ENCODE data around the gene RNF213.
A peak's percentile ranks its signal among the peaks of the same experiment; 100 is the strongest.
"Not testable (repeated sequence)": the region's sequence is repeated elsewhere in the genome, so short reads cannot be mapped to it uniquely, and the experiment has no call there.

RNF213 gene

DNA sequence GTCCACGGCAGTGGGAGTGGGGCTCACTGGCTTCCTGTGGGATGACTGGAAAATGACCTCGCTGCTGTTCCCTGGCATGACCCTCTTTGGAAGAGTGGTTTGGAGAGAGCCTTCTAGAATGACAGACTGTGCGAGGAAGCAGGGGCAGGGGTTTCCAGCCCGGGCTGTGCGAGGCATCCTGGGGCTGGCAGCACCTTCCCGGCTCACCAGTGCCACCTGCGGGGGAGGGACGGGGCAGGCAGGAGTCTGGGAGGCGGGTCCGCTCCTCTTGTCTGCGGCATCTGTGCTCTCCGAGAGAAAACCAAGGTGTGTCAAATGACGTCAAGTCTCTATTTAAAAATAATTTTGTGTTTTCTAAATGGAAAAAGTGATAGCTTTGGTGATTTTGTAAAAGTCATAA is 7.8 kb upstream of the RNF213 start:
- DNase-seq (ENCODE audit: low read depth) = peak; percentile 83

DNA sequence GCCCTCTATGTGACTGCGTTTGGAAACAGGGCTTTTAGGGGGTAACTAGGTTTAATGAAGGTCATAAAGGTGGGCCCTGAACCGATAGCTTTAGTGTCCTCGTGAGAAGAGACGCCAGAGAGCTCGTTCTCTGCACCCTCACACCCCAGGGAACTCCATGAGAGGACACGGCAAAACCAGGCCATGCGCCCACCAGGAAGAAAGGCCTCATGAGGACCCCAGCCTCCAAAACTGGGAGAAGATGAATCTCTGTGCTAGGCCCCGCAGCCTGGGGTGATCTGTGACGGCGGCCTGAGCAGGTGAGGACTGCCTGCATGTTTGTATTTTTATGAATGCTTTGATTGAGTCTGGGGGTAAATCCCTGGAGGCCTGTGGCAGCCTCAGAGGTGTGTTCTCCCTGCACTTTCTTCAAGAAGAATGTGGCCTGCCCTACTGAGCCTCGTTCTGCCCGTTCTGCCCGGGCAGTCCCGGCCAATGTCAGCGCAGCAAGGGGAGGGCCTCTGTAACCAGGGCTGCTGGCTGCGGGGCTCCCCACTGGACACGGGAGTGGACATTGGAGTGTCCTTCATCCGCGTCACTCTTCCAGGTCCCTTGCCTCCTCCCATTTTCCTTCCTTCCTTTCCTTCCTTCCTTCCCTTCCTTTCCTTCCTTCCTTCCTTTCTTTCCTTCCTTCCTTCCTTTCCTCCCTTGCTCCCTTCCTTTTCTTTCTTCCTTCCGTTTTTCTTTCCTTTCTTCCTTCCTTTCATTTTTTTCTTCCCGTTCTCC is 6.8 kb upstream of the RNF213 start:
- no peak for DNase-seq (ENCODE audit: low read depth)

DNA sequence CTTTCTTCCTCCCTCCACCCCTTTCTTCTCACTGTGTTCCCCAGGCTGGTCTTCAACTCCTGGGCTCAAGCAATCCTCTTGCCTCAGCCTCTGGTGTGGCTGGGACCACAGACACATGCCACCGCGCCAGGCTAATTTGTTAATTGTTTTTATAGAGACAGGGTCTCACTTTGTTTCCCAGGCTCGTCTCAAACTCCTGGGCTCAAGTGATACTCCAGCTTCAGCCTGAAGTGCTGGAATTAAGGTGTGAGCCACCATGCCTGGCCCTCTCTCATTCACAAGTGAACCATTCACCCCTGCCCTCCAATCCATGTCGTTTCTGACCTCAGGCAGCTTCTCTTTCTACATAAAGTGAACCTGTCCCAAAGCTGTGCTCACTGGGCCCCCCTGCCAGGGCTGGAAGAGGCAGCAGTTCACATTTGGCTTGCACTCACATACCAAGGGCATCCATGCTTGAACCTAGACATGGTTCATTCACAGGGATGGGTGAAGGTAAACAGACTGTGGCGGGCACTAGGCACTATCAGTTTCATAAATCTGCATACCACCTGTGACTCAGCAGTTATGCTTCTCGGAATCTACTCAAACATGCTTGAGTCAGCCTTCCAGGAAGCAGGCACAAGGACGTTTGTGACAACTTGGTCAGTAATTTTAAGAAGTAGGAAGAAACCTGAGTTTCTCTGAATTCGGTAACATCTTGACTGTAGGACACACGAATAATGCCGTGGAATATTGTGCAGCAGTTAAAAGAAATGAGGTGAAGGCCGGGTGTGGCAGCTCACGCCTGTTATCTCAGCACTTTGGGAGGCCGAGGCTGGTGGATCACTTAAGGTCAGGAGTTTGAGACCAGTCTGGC is 6.0 kb upstream of the RNF213 start:
- DNase-seq (ENCODE audit: low read depth) = peak; percentile 61

DNA sequence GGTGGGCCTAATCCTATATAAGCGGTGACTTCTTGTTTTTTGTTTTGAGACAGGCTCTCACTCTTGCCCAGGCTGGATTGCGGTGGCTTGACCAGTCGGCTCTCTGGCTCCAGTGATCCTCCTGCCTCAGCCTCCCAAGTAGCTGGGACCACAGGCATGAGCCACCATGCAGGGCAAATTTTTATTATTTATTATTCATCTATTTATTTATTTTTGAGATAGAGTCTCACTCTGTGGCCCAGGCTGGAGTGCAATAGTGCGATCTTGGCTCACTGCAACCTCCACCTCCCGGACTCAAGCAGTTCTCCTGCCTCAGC is 4.7 kb upstream of the RNF213 start:
- no peak for DNase-seq (ENCODE audit: low read depth)

DNA sequence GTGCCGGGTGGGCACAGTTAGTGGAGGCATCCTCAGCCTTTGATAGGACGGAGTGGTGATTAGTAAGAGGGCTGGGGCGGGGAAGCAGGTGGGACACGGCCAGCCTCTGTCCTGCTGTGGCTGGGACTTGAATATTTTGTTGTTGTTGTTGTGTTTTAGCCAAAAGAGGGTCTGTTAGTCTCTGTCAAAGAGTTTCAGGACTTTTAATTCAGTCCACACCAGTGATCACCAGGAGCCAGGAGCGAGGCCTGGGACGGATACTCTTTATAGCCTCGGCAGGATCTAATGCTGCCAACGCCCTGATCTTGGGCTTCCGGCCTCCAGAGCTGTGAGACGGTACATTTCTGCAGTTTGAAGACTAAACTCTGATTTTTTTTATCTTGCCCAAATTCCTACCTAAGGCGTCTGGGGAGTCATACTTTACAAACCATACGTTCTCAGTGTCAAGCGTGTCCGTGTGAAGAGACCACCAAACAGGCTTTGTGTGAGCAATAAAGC is 2.9 kb upstream of the RNF213 start:
- DNase-seq (ENCODE audit: low read depth) = no peak

DNA sequence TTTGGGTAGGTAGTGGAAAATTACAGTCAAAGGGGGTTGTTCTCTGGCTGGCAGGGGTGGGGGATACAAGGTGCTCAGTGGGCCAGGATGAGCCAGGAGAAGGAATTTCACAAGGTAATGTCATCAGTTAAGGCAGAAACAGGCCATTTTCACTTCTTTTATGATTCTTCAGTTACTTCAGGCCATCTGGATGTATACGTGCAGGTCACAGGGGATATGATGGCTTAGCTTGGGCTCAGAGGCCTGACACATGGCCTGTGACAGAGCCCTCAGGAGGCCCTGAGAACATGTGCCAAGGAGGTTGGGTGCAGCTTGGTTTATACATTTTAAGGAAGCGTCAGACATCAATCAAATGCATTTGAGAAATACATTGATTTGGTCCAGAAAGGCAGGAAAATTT is 2.4 kb upstream of the RNF213 start:
- not testable (repeated sequence) for DNase-seq (ENCODE audit: low read depth)

DNA sequence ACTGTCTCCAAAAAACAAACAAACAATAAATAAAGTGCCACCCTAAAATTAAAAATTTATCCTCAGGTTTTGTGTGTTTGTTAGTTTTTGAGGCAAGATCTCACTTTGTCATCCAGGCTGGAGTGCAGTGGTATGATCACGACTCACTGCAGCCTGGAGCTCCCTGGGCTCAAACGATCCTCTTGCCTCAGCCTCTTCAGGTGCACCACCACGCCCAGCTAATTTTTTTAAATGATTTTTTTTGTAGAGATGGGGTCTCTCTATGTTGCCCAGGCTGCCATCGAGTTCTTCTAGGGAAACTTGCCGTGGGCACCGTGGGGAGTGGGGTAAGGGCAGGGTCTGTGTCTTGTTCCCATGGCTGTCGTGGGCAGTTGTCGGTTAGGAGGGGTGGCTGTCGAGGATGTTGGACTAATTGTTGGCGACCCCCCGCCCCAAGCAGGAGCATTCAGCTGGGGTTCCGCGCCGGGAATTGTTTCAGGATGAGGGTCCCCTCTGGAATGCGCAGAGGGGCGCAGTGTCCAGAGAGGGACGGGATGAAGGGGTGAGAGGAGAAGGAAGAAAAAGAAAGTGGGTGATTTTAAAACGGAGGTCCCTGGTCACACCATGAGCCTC is 1.1 kb upstream of the RNF213 start:
- DNase-seq (ENCODE audit: low read depth) = no peak

DNA sequence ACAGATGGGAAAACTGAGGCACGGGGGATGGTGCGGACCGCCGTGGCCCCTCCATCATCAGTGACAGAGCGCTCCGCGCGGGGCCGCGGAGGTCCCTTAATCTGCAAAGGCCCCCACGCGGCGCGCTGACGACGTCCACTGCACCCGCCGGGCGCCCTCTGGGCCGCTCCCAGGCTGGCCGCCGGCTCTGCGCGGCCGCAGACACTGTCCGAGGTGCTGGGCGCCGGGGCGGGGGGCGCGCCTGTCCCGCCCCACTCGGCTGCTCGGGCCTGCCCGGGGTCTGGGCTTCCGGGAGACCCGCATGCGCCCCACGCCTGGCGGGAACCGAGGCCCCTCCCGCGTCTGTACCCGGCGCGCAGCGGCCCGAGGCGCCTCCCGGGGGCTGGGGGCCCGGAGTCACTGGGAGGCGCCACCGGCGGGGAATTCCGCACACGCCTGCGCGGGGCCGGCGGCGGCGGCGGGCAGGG is 550 bp upstream of the RNF213 start:
- peak; percentile 70 for DNase-seq (ENCODE audit: low read depth)

DNA sequence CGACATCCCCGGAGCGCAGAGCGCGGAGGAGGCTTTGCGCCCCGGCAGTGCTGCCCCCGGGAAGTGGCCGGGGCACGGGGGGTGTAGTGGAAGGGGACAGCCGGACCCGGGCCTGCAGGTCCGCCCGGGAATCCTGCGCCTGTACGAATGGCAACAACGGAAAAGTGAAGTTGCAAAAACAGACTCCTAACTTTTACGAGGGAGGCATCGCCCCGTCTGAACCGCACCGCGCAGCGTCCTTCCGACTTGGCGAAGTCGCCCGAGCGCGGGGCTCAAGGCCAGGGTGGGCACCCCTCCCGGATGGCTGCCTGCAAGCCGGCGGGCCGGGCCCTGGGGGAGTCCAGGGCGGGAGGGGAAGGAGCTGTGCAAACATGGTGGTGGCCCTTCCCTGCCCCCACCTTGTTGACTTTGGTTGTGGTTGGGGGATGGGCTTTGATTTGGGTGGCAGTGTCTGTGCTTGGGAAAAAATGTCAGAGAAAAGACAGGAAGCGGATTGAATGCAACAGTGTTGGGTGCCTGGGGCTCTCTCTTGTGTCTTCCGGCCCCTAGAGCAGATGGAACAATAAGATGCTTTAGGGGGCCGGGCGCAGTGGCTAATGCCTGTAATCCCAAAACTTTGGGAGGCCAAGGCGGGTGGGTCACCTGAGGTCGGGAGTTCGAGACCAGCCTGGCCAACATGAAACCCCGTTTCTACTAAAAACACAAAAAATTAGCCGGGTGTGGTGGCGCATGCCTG is 675 bp downstream of the RNF213 start:
- peak; percentile 35 for DNase-seq (ENCODE audit: low read depth)

DNA sequence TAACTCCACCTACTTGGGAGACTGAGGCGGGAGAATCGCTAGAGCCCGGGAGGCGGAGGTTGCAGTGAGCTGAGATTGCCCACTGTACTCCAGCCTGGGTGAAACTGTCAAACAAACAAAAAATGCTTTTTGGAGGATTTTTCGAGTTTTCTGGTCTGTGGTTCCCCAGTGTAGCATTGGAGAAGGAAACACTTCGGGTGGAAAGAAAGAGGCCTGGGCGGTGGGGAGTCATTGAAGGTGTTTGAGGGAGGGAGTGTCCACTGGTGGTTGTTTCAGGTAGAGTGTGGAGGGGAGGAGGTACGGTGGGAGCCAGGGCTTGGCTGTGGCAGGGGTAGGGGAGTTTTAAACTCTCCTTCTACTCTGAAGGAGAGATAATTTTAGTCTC is 1.2 kb downstream of the RNF213 start:
- DNase-seq (ENCODE audit: low read depth) = no peak

DNA sequence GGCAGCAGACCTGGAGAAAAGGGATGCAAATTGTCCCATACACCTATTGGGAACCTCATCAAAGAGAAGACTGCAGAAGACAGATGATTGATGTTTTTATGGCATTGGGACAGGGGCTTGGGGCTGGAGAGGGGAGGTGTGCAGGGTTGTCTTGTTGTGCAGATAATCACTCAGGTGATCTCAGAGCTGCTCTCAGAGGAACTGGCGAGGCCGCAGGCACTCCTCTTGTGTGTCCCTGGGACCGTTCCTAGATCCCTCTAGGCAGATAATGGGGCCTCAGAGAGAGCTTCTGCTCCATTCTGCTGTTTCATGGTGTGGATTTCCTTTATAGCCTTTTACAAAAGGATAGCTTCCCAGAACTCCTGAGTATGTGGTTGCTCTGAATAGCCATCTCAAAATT is 1.6 kb downstream of the RNF213 start:
- no peak for DNase-seq (ENCODE audit: low read depth)

DNA sequence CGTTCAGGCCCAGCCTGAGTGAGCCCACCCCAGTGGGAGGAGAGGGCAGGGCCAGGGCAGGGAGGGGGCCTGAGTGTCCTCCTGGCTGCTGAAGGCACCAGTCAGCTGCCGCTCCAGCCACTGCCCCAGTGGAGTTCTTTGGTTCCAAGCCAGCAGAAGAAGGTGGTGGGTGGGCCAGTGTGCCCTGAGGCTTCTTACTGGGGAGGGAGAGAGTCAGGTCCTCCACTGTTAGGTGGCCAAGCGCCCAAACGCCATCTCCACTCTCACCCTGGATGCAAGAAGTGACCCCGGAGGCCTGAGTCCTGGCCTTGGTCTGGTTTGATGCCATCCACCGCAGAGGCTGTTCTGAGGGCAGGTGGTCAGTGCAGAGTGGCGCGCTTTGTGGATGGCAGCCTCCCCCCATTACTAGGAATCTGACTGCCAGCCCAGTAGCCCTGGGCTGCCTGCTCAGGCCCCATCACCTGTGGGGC is 2.2 kb downstream of the RNF213 start:
- no peak for DNase-seq (ENCODE audit: low read depth)

DNA sequence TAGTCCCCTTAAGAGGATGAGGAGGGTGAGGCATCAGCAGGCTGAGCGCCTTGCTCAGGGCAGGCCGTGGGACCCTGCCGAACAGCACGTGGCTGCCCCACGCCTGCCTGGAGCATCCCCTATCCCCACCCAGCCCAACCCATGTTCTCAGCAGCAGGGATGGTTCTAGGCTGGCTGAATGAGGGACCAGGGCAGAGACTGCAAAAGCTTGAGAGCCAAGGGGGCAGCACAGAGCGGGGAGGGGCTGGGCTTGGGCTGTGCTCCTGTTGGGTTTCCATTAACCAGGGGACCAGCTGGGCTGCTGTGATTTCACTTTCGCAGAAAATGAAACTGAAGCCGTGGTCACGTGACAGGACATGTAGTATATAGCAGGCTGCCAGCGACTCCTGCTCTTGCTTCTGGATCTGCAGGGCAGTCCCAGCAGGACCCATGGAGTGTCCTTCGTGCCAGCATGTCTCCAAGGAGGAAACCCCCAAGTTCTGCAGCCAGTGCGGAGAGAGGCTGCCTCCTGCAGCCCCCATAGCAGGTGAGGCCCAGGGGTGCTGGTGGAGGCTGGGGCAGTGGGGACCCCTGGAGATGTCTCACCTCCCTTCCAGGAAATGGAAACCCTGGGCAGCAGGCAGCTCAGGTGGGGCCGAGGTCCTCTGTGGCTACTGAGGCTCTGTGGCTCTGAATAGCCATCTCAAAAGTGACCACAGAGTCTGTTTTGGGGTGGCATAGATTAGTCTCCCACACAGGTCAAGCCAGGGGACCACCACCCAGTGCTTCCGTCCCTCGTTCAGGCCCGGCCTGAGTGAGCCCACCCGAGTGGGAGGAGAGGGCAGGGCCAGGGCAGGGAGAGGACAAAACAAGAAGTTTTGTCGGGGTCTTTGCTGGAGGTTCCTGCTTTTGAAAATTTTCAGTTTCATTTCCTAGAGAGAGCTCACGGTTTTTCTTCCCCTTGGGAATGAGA is 2.9 kb downstream of the RNF213 start:
- DNase-seq (ENCODE audit: low read depth) = peak; percentile 88

DNA sequence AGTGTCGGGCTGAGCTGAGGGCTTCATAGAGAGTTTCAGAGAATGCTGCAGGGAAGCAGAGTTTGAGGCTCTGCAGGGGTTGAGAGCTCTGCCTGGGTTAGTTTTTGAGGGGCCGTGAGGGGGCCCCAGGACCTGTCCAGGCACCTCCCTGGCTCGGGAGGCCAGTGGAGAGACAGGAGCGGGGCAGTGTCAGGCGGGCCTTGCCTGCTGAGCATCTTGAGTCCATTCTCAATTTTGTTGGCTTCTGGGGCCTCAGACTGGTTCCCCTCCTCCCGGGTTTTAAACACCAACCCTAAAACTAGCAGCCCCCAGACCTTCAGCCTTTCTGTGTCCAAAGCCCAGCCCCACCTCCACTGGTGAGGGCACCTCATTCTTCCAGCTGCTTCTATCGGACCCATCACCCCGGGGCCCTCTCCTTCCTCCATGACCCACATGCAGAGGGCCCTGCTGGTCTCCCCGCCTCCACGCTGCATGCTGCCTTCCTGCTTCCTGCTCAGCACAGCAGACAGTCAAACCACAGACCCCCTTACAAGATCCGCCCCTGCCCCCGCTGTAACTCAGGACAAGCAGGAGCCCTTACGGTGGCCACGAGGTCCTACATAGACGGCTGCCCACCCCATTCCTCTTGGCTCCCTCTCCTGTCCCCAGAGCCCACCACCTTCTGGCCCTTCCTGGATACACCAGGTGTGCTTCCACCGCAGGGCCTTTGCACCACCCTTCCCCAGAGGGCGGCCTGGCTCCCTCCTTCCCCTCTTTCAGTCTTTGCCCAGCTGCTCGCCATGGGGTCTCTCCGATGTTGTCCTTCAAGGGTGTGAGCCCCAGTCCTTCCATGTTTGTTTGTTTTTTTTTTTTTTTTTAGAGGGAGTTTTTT is 3.8 kb downstream of the RNF213 start:
- DNase-seq (ENCODE audit: low read depth) = peak; percentile 49

DNA sequence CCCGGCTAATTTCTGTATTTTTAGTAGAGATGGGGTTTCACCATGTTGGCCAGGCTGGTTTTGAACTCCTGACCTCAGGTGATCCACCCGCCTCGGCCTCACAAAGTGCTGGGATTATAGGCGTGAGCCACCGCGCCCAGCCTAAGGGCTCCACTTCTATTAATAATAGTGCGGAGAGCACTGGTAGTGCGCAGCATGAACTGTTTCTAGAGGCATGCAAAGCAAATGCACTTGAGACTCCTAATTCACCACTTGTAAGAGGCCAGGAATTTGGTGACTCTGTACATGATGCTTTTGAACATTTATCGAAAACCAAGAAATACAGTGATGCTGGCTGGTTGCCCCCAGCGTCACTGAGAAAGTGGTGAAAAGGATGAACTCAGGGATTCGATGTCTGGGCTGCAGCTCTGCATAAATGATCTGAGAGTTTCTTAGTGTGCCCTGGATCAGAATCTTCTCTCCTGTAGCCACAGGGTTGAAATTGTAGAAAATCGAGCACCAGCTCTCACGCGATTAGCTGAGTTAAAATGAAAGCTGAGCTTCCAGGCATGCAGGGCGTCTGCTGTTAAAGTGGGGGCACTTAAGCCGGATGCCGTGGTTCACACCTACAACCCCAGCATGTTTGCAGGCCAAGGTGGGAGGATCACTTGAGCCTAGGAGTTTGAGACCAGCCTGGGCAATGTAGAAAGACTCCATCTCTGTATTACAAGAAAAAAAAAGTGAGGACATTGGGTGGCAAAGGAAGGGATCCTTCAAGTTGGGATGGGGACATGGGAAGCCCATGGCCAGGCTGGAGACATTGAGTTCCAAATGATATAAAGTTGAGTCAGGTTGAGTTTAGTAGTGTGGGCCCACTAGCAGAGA is 4.8 kb downstream of the RNF213 start:
- no peak for DNase-seq (ENCODE audit: low read depth)

DNA sequence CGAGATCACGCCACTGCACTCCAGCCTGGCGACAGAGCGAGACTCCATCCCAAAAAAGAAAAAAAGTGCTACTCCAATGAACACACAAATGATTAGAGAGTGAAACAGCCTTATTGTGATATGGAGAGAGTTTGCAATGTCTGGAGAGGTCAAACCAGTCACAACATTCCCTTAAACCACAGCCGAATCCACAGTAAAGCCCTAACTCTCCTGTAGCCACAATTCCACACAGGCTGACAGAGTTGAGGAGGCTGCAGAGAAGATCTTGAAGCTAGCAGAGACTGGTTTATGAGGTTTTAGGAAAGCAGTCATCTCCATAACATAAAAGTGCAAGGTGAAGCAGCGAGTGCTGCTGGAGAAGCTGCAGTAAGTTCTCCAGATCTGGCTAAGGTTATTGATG is 6.7 kb downstream of the RNF213 start:
- no peak for DNase-seq (ENCODE audit: low read depth)

DNA sequence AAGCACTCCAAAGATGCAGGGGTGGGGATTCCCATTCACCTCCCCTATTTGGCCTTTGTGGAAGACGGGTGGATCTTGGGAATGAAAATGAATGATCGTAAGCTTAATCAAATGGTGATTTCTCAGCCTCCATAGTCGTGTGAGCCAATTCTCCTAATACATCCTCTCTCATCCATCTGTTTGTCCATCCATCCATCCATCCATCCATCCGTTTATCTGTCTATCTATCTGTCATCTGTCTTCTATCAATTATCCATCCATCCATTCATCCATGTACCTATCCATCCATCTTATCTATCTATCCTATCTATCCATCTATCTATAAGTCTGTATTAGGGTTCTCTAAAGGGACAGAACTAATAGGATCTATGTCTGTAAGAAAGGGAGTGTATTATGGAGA is 7.8 kb downstream of the RNF213 start:
- DNase-seq (ENCODE audit: low read depth) = no peak

DNA sequence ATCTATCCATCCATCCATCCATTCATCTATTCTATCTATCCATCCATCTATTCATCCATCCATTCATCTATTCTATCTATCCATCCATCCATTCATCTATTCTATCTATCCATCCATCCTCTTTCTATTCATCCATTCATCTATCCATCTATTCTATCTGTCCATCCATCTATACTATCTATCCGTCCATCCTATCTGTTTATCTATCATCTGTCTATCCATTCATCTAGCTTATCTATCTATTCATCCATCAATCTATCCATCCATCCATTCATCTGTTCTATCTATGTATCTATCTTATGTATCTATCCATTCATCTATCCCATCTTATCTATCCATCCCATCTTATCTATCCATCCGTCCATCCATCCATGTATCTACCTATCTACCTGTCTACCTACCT is 8.8 kb downstream of the RNF213 start:
- DNase-seq (ENCODE audit: low read depth) = no peak

DNA sequence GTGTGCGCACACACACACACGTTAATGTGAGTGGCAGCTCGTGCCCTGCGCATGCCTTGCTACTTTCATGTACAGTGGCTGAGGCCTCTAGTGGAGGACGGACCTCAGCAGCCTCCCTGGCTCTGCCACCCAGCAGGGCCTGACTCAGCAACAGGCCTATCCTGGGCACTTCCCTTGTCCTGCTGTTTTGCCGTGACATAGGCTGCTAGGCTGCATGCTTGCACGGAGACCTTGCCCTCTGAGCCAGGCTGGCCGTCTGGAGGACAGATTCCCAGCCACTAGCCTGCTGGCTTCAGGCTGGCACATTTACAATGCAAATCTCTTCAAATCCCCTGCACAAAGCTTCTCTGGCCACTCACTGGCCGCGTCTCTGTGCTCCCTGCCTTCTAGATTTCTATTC is 9.5 kb downstream of the RNF213 start:
- DNase-seq (ENCODE audit: low read depth) = no peak
